Stimulated activated CD8-positive, alpha-beta memory T cell treated with anti-CD3 and anti-CD28 coated beads, Interleukin-4, amount 100 ng/mL, for 24 hours (primary cell): ENCODE results near the gene ANKFY1.

ENCODE experiments used
- DNase-seq: peaks from one replicate; pipeline ENCODE4 v3.0.0-alpha.2; 2020; ENCODE audit warnings: low read depth

Gene ANKFY1, protein sequence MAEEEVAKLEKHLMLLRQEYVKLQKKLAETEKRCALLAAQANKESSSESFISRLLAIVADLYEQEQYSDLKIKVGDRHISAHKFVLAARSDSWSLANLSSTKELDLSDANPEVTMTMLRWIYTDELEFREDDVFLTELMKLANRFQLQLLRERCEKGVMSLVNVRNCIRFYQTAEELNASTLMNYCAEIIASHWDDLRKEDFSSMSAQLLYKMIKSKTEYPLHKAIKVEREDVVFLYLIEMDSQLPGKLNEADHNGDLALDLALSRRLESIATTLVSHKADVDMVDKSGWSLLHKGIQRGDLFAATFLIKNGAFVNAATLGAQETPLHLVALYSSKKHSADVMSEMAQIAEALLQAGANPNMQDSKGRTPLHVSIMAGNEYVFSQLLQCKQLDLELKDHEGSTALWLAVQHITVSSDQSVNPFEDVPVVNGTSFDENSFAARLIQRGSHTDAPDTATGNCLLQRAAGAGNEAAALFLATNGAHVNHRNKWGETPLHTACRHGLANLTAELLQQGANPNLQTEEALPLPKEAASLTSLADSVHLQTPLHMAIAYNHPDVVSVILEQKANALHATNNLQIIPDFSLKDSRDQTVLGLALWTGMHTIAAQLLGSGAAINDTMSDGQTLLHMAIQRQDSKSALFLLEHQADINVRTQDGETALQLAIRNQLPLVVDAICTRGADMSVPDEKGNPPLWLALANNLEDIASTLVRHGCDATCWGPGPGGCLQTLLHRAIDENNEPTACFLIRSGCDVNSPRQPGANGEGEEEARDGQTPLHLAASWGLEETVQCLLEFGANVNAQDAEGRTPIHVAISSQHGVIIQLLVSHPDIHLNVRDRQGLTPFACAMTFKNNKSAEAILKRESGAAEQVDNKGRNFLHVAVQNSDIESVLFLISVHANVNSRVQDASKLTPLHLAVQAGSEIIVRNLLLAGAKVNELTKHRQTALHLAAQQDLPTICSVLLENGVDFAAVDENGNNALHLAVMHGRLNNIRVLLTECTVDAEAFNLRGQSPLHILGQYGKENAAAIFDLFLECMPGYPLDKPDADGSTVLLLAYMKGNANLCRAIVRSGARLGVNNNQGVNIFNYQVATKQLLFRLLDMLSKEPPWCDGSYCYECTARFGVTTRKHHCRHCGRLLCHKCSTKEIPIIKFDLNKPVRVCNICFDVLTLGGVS

DNA sequence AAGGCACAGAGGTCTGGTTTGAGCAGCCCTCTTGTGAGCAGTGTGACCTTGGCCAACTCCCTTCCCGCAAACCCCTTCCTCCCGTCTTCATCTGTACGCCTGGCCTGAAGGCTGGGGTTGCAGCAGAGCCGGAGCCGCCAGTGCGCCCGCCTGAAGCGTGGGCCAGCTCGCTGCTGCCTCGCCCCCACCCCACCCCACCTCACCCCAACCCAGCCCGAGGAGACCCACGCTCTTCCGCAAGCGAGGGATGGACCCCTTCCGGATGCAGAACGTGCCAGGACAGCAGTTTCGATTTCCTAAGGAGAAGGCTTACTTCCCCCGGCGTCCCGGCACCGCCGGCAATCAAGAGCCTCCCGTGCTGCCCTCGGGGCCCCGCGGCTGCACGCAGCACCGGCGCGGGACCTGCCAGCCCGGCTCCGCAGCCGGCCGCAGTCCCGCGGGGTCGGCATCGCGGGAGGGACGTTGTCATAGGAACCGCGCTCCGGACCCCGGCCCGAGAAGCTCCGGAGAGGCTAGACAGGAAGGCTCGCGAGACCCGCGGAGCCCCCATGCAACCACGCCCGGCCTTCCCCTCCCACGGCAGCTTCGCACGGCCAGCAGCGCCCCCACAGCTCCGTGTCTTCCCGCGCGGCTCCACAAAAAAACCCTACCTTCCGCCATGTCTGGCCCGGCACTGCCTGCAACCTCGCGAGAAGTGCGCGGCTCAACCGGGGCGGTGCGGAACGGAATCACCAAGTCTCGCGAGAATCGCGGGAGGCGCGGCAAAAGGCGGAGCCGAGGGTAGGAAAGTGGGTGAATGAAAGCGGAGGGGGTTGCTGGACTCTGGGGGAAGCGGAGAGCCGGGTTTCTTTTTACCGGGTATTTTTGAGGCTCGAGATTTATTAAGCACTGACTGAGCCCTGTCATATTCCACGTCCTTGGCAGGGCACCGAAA, at the start of gene ANKFY1:
Gene ANKFY1 (minus strand): TSS at position 698 of the 934 bp plus-strand sequence. CDS start 38 bp downstream, at position 660.
- peak; percentile 96 for DNase-seq

DNA sequence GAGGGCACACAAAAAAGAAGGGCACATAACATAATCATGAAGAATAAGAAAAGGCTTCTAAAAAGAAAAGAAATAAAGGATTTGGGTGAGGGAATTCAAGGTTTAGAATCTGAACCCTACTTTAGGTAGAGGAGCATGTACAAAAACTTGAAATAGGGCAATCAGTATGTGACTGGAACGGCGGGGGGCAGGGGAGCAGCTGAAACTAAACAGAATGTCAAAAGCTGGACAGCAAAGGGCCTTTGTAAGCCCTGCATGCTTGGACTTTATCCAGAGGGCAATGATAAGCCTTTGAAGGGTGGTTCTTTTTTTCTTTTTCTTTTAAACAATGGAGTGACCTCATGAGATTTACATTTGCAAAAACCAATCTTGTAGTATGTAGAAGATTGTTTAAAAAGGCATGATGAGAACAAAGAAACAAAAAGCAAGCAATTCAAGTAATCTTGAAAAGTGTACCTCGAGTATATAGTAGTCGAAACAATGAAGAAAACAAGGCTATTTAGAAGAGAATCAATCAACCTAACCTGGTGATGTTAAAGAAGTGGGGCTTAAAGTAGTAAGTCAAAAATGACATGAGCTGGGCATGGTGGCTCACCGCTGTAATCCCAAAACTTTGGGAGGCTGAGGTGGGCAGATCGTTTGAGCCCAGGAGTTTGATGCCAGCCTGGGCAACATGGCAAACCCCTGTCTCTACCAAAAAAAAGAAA, 46.7 kb upstream of the ANKFY1 start:
- no peak for DNase-seq

DNA sequence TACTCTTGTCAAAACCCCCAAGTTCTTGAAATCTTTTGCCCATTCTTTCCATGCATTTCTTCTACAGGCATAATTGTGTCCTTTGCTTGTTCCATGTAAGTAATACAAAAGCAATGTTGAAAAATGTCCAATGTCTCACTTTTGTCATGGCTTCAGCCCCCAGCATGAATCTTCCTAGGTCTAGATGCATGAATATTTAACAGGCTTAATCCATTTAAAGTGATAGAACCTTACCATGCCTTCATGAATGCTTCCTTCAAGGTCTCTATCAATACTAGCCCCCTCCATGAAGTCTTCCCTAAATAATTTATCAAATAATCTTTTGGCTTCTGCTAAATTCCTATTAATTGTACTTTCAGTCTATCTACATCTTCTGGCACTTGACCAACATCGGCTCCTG, 46.1 kb upstream of the ANKFY1 start:
- DNase-seq, result no peak

DNA sequence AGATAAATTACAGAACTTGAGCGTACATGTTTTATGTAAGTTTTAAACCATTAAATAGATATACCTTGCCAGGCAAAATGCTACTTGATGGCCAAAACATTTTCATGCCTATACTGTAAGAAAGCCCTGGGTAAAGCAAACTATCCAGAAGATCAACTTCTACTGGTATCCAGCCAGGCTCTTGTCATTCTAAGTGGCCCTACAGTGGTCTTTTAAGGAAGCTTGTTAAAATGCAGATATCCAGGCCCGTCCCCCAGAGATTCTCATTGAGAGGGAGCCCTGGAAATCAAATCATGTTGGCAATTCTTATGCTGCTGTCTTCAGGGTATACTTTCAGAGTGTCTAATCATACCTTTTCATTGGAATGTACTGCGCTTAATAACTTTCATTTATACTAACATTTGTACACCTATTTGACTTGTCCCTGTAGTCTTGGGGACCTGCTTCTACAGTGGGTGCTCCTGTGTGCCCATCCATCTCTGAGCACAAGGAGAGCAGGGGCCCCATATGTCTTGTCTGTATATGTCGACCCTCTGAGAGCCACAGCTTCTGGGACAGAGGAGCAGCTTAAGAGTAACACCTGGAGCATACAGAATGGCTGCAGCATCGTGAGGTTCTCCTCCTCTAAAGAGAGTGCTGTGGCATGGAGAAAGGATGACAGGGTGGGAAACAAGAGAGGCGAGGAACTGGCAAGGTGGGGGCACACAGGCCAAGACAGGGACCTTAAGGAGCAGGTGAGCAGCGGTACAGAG, 43.6 kb upstream of the ANKFY1 start:
- no peak for DNase-seq

DNA sequence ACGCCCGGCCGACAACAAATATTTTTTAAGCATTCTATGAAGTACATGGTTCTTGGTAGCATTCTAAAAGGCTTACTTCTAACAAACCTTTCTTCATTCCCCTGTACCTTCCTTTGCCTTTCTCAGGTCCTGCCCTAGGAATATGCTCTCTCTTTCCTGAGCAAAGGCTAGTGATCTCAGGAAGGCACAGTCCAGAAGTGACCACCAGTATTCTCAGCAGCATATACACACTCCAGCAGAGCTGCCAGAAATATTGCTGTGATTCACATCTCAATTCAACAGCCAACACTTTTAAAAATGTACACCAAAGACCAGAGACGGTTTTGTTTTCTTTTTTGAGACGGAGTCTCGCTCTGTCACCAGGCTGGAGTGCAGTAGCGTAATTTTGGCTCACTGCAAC, 41.4 kb upstream of the ANKFY1 start:
- no peak for DNase-seq

DNA sequence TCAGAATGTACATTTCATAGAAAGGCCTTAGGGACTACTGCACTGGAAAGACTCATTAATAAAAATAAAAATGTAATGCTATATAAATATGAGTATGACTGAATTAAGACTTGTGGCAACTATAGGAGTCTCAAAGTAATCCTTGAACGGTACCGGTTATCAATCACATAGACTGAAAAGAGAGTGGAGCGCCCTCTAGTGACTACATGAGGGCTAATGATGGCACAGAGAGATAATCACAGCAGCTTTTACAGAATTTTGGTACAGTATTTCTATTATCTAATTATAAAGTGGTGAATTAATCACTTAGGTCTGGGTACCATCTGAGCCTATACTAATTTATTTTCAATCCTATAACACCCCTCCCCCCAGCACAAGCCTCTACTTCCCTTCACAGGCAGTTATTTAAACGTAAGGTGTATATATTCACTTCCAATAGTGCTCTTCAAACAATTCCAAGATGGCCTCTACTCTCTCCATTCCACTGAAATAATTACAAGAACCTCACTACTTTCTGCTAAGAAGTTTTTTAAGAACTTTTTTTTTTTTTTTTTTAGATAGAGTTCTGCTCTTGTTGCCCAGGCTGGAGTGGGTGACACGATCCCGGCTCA, 40.7 kb upstream of the ANKFY1 start:
- DNase-seq, result peak; percentile 15

DNA sequence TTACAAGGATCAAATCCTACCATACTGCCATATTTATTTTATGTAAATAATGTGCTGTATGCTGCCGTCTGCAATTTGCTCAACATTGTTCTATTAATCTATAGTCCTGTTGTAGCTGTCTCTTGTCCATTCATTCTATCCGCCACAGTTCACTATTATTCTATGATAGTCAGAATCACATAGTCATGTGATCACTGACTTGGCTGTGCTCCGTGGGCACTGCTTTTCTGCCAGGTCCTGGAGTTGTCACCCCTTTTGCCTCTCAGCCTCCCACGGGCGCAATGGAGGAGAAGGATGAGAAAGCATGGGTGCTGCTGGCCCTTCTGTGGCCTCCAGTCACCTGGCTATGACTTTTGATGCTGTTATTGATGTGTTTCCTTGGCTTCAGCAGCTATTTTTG, 37.3 kb upstream of the ANKFY1 start:
- no peak for DNase-seq

DNA sequence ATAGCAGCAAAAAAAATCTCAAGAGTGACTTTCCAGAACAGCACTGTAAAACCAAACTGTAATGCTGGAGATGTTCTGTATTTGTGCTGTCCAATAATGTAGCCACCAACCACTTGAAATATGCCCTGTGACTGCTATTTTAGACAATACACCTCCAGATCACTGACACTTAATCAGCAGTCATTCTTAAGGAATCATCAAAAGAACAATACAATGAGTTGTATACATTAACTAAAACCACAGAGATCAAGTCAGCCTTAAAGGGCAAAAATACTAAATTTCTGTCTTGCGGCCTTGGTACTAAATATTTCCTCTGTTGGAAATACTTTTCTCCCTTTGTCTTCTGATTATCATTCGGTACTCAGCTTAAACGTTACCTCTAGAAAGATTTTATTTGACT, 33.6 kb upstream of the ANKFY1 start:
- DNase-seq, result no peak

DNA sequence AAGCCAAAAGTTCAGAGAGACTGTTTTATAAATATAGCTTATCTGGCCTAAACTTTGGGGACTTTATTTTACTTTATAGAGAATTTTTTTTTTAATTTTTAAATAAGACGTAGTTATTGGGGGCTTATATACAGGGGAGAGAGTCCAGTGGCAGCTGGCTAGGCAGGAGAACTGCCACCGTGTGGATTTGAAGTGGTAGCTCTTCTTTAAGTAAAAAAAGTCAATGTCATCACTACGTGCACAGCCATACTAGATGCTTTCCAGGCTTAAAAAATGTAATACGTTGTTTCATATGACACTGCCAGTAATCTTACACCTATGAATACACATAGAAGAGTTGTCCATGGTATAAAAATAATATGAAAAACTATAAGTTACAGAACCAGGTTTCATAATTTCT, 31.9 kb upstream of the ANKFY1 start:
- DNase-seq, result no peak

DNA sequence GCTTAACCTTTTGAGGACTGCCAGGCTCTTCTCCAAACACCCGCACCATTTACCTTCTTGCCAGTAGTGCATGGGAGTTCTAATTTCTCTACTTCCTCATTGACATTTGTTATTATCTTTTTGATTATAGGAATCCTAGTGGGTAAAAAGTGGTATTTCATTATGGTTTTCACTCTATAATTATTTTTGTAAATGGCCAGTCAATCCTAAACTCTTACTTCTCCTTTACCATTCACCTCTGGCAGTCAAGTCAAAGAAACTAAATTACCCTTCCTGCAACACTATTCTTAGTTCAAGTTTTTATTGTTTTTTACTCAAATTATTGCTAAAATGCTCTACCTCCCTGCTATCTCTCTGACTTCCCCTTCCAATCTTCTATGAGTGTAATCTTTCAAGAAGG, 29.8 kb upstream of the ANKFY1 start:
- no peak for DNase-seq

DNA sequence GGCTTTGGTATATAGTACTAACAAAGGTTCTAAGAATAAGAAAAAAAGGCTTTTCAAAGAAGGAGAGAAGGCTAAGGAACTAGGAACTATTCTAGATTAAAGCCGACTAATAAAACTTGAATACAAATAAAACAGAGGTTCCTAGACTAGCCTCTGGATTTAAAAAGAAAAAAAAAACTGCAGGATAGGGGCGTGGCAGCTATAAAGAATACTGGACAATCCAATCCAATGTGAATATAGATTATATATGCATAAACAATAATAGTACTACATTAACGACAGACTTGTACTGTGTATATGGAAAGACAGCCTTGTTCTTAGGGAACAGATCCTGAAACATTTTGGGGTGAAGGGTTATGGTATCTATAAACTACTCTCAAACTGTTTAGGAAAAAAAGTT, 23.9 kb upstream of the ANKFY1 start:
- no peak for DNase-seq

DNA sequence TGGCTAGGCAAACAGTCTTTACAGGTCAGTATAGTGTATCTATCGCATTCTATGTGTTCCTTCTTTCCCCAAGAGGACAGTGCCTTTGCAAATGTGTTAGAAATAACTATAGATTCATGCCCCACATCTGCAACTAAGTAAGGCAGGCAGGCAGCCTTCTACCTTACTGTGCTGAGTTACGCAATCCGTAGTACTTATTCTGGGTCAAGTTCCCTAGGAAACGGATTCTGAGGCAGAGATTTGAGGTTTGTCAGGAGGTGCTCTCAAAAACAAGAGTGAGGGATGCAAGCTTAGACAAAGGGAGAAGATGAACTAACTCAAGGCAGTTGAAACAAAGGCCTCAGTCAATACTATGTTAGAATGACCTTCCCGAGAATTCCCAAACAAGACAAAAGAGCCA, 12.7 kb upstream of the ANKFY1 start:
- no peak for DNase-seq

DNA sequence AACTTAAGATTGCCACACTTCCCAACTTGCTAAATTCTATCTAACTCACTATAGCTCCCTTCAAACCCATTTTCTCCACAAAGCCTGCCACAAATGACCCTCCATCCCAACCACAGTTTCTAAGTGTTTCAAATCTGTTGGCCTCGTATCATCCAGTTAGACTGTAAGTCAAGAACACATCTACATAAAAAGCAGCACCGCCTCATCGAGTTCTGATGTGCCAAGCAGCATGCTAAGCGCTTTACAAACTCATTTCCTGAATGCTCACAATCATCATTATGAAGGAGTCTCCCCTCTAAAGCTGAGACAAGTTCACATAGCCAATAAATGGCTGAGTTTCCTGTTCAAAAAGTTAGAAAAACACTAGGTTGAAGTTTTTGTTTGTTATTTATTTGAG, 9.2 kb upstream of the ANKFY1 start:
- no peak for DNase-seq

DNA sequence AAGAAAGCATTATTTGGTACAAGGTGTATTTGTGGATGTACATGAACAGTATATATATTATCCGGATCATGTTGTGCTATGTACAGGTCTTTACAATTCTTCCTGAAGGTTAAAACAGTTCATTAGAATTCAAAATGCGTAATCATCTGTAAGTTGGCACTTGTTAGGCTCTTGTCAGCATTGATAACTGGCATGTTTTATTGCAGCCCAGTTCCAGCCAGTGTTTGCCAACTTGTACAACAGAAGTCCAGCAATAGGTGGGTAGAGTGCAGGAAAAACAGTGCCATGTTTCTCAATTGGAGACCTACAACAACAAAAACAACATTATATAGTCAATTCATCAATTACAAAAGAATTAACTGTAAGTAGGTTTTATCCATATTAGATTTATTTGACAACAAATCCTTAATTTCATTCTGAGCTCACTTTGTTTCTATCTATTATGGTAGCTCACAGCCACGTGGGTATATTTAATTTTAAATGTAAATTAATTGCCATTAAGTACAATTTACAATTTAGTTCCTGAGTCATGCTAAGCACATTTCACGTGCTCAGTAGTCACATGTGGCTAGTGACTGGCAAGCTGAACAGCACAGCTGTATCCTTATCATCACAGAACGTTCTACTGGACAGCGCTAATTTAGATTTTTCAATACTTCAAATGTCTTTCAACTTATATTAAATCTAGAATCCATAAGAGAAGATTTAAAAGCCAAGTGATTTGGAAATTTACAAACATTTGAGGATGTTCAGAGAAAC, 8.6 kb upstream of the ANKFY1 start:
- DNase-seq, result no peak

DNA sequence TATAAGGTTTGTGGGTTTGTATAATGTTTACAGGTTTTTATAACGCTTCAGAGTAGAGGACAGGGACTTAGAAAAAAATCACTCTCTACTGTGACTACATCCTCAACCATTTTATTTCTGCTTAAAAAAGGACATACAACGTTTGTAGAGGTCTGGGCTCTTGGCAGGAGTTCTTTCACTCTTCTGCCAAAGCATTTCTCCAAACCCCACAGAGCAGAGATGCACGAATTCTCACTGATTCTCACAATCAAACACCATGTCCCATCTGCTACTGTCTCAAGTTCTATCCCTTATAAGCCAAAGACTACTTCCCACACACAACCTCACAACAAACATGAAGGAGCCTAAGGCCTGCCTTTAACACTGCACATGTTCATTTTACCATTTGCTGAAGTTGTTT, 7.0 kb upstream of the ANKFY1 start:
- no peak for DNase-seq

DNA sequence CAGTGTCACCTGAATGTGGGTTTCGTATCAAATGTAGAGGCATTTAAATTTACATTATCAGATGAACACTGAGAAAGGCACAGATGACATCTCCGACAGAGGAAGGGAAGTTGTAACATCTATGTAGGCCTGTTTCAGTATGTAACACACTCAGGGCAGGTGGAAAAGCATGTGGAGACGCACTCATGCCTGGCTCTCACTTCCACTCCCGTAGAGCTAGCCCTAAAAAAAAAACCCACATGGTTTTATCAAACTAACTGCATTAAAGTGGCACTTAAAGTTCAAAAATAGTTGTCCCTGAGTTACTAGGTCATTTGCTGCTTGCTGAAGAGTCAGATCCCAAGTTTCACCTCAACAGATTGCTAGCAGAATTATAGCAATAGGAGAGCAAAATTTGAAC, 6.1 kb upstream of the ANKFY1 start:
- DNase-seq, result no peak

DNA sequence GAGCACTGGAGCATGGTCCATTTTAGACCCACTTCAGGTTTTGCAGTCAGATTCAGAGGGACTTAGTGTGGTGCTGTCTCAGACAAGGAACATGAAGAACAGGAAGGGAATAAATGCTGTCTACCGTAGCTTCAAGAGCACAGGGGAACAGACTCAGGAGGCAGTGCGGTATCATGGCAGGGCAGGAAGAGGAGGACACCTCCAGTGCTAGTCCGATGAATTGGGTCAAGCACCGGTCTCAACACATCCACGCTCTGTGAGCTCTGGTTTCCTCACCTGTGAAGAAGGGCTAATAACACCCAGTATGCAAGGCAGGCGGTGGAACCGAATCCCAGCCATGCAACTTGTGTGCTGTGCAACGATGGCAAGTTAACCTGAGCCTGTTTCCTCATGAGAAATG, 3.6 kb upstream of the ANKFY1 start:
- no peak for DNase-seq

DNA sequence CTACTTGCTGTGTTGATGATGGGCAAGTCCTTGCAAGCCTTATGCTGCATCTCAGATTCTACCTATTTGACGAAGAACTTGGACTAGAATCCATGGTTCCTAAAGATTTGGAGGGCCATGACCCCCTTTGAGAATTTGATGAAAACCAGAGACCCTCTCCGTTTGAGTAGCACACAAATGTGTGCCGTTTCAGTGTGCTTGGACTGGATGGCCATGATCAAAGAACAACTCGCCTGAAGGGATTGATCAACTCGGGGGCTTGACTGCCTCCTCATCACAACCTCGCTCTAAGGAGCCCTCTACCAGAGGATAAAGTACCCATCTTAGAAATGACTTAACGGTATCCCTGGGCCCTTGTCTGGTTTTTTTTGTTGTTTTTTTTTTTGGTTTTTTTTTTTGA, 2.8 kb upstream of the ANKFY1 start:
- no peak for DNase-seq

DNA sequence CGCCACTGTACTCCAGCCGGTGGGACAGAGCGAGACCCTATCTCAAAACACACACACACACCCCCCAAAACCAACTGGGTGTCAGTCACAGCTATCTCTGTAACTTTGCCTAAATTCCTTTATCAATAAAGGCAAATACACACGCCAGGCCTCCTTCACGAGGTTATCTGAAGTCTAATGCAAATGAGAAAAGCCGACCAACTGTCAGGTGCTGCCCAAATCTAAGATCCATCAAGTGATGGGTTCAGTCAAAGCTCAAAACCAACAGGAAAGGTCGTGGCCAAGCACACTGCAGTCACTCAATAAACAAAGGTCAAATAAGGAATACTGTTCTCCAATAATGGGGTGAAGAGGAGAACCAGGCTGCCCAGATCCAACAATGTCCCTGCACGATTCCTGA, 1.1 kb downstream of the ANKFY1 start:
- no peak for DNase-seq
